DOHH2 (cell line): Measurements from ENCODE around the gene BCL2.

Source experiments
- EZH2phosphoT487 ChIP-seq: fragments of 200-600 bp; sonication (generic); IDR thresholded peaks from 2 replicates; pipeline ENCODE4 v1.6.1; 2017; ENCODE audit warnings: borderline replicate concordance, mild to moderate bottlenecking, antibody characterized with exemption, low read length, moderate library complexity, mixed read lengths
- TF ChIP-seq, protein P1 (sequence below): fragments of 200-600 bp; sonication (generic); IDR thresholded peaks from one replicate; pipeline ENCODE4 v1.5.1; 2014; ENCODE audit warnings: antibody characterized with exemption, mild to moderate bottlenecking, low read depth, low read length; ENCODE audit not compliant: poor library complexity, severe bottlenecking

DNA sequence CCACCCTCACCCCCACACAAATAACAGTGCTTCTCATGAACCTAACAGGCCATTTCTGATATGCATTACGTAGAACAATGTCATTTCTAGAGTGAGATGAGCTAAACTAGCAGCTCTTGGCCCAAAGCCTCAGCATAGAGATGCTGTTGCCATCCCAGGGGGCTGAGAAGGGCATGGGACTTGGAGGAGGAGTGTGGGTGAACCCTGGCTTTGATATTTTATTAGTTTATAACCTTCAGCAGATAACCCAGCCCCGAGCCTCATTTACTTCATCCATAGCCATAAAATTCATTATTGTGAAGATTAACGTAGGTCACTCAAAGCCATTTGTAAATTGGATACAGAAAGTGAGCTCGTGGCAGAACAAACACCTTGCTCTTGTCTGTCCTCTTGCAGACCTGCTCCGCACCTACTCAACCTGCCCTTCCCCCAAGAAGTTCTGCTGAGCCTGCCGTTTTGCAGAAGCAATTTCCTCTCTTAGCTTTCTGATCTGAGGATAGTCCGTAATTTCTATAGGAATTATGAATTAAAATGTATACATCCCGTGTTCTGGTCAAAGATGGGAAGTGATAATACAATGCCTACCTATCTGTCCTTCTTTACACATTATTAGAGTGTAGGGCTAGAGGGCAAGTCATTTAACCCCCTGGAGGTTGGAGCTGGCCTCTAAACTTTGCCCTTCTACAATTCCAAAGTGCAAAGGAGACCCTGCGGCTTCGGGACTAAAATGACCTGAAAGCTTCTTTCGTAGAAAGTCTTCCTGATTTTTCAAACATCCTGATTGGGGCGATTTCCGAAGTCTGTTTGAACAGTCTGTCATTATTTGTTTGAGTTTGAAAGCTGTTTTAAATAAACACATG, 187.4 kb downstream of the BCL2 start:
- TF ChIP-seq, protein P1, sequence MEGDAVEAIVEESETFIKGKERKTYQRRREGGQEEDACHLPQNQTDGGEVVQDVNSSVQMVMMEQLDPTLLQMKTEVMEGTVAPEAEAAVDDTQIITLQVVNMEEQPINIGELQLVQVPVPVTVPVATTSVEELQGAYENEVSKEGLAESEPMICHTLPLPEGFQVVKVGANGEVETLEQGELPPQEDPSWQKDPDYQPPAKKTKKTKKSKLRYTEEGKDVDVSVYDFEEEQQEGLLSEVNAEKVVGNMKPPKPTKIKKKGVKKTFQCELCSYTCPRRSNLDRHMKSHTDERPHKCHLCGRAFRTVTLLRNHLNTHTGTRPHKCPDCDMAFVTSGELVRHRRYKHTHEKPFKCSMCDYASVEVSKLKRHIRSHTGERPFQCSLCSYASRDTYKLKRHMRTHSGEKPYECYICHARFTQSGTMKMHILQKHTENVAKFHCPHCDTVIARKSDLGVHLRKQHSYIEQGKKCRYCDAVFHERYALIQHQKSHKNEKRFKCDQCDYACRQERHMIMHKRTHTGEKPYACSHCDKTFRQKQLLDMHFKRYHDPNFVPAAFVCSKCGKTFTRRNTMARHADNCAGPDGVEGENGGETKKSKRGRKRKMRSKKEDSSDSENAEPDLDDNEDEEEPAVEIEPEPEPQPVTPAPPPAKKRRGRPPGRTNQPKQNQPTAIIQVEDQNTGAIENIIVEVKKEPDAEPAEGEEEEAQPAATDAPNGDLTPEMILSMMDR, result no peak
- TF ChIP-seq EZH2phosphoT487, result no peak
